ENCODE data around the gene CPNE7. TPM values are rescaled to one million over a fixed set of nuclear protein-coding genes. Genes with fewer than 3 reads are reported as not detected.

The CPNE7 gene
- total and polyA plus RNA-seq, 2 donors (not counting 1 experiment from before 2014, with no cell fraction given): 0.51 to 0.76 TPM

GRCh38 chr16:89567656-89568594 lies 7.6 kb upstream of the CPNE7 start:
- POLR2A ChIA-PET: interaction anchor here (0.6 kb wide), 1 partner anchor 381 kb away, joined by 5 read pairs; no protein-coding TSS in a partner anchor
- Histone ChIP-seq H3K9me3 (ENCODE audit: control extremely low read depth in 1 of 3, control insufficient read depth in 2 of 3, insufficient read depth in 1 of 3, low read length in 2 of 3) (no peaks in the 10 kb centered on the region), H3K79me2 (ENCODE audit: control insufficient read depth, insufficient read depth, low read length) (no peaks in the 10 kb centered on the region), H2AFZ (ENCODE audit: insufficient read depth, low read depth, low read length, poor library complexity, severe bottlenecking) (no peak overlapping the region), H3K9ac (ENCODE audit: low read length) (no peak overlapping the region), H3K27me3 (replicated peaks in 1 of 4; ENCODE audit: control extremely low read depth in 1 of 4, control insufficient read depth in 3 of 4, insufficient read depth in 4 of 4, low read length in 3 of 4) (peaks cover 0 to 9% (median 0%) of the 10 kb centered on the region in 4 experiments), H3K27ac (ENCODE audit: low read length in 2 of 2) (no peak overlapping the region), H4K20me1 (ENCODE audit: control insufficient read depth, insufficient read depth, low read length, poor library complexity, severe bottlenecking) (peaks cover 34% of the 10 kb centered on the region), H3K4me1 (ENCODE audit: control insufficient read depth in 2 of 2, insufficient read depth in 2 of 2, low read length in 2 of 2) (peaks cover 35 to 38% of the 10 kb centered on the region in 2 donors), H3K4me3 (ENCODE audit: control extremely low read depth in 1 of 5, extremely low read depth in 1 of 5, insufficient read depth in 1 of 5, low read depth in 2 of 5, low read length in 4 of 5) (no peak overlapping the region), H3K36me3 (replicated peaks in 1 of 2; ENCODE audit: control extremely low read depth in 1 of 2, control insufficient read depth in 1 of 2, extremely low read depth in 1 of 2, insufficient read depth in 2 of 2, low read length in 1 of 2) (peaks cover 2 to 22% of the 10 kb centered on the region in 2 experiments), H3K4me2 (replicated peaks; ENCODE audit: low read depth, low read length, poor library complexity, severe bottlenecking) (no peak overlapping the region)
- no peak for ATAC-seq (ENCODE audit: low read depth)
- WGBS (ENCODE audit: insufficient coverage): 93% methylated on average over 23 of the region's 30 CpGs
- no peak for TF ChIP-seq CTCF (IDR thresholded peaks at IDR 0.05)
- no peak for TF ChIP-seq EZH2 (IDR thresholded peaks at IDR 0.05; ENCODE audit: borderline replicate concordance, insufficient read depth, low read depth, low read length, poor library complexity, severe bottlenecking)
- Mint-ChIP-seq H3K27ac (no peak overlapping the region), H3K4me1 (peaks cover 42% of the 10 kb centered on the region), H3K27me3 (peaks cover 8% of the 10 kb centered on the region), H3K9me3 (ENCODE audit: insufficient read depth) (no peaks in the 10 kb centered on the region), H3K4me3 (no peak overlapping the region)
- DNase-seq: no peak
- intact Hi-C loops (cut with micrococcal nuclease): loop anchor here (10.0 kb wide), 1 partner anchor 883 kb away; the partner anchor contains the start of gene SNAI3
- CTCF ChIA-PET: no interaction called here

Measured in B cell (primary cell).